Retinal pigment epithelial cell (primary cell): Measurements from ENCODE around the gene NHS.

Experiments used
- DNase-seq: peaks from one replicate; pipeline ENCODE4 v3.0.0-alpha.2; 2010; ENCODE audit warnings: low read depth
- H3K4me3 ChIP-seq: 2 replicates; pipeline ENCODE4 v1.5.1; 2011; ENCODE audit warnings: mild to moderate bottlenecking, low read length, control low read depth, moderate library complexity
- CTCF ChIP-seq: conservative IDR thresholded peaks from 2 replicates; pipeline ENCODE4 v1.5.1; 2011; ENCODE audit warnings: low read depth, low read length, control low read depth, inconsistent platforms

NHS gene

GRCh38 chrX:17414027-17414658 lies 39.1 kb downstream of the NHS start:
- DNase-seq, result no peak
- no peak for TF ChIP-seq CTCF
- H3K4me3 ChIP-seq, result no peak overlapping the region

GRCh38 chrX:17414839-17415238 lies 39.8 kb downstream of the NHS start:
- DNase-seq, result no peak
- no peak overlapping the region for H3K4me3 ChIP-seq
- no peak for TF ChIP-seq CTCF

GRCh38 chrX:17415242-17415810 lies 40.3 kb downstream of the NHS start:
- no peak for DNase-seq
- no peak overlapping the region for H3K4me3 ChIP-seq
- no peak for TF ChIP-seq CTCF

GRCh38 chrX:17417372-17417771 lies 42.4 kb downstream of the NHS start:
- TF ChIP-seq CTCF, result no peak
- no peak for DNase-seq
- no peak overlapping the region for H3K4me3 ChIP-seq

- H3K4me3 ChIP-seq, result no peak overlapping the region
- no peak for DNase-seq
- TF ChIP-seq CTCF, result no peak
Measured at GRCh38 chrX:17425136-17425535, 50.1 kb downstream of the NHS start.

- DNase-seq, result no peak
- no peak overlapping the region for H3K4me3 ChIP-seq
- no peak for TF ChIP-seq CTCF
Measured at GRCh38 chrX:17425551-17425950, 50.6 kb downstream of the NHS start.

- DNase-seq, result no peak
- H3K4me3 ChIP-seq, result no peak overlapping the region
Measured at GRCh38 chrX:17431171-17431570, 56.2 kb downstream of the NHS start.

More at GRCh38 chrX:17431171-17431570, 56.2 kb downstream of the NHS start:
- TF ChIP-seq CTCF, result no peak
